ENCODE data around the gene TNNI3K.

The TNNI3K gene

GRCh38 chr1:74425676-74426075, 190.5 kb downstream of the TNNI3K start:
- Histone ChIP-seq H3K27ac (replicated peaks) (no peak overlapping the region), H3K4me3 (replicated peaks; ENCODE audit: insufficient read depth, low read length) (no peak overlapping the region), H3K27me3 (ENCODE audit: insufficient read depth, poor library complexity, severe bottlenecking) (no peaks in the 10 kb centered on the region)
- no peak for TF ChIP-seq CTCF (IDR thresholded peaks at IDR 0.05; ENCODE audit: insufficient read depth, low read length)
- TF ChIP-seq GABPA (IDR thresholded peaks at IDR 0.05; ENCODE audit: low read depth): no peak
- no peak for DNase-seq (ENCODE audit: low read depth in 1 of 2, low spot score in 1 of 2)

- no peak overlapping the region for H3K4me3 ChIP-seq (replicated peaks; ENCODE audit: insufficient read depth, low read length)
- H3K27ac ChIP-seq (replicated peaks): no peak overlapping the region
- TF ChIP-seq SPI1 (IDR thresholded peaks at IDR 0.05; ENCODE audit: borderline replicate concordance, low read depth): no peak
- no peak for TF ChIP-seq GABPA (IDR thresholded peaks at IDR 0.05; ENCODE audit: low read depth)
- no peak for TF ChIP-seq CTCF (IDR thresholded peaks at IDR 0.05; ENCODE audit: insufficient read depth, low read length)
- no peaks in the 10 kb centered on the region for H3K27me3 ChIP-seq (ENCODE audit: insufficient read depth, poor library complexity, severe bottlenecking)
- DNase-seq (ENCODE audit: low read depth in 1 of 2, low spot score in 1 of 2): no peak
These were observed 191.2 kb downstream of the TNNI3K start for GRCh38 chr1:74426208-74426937.

- TF ChIP-seq GABPA (IDR thresholded peaks at IDR 0.05; ENCODE audit: low read depth): no peak
- no peak for TF ChIP-seq REST (IDR thresholded peaks at IDR 0.05; ENCODE audit: insufficient replicate concordance, low read depth)
- no peak for TF ChIP-seq POLR2AphosphoS5 (IDR thresholded peaks at IDR 0.05; ENCODE audit: low read depth)
- TF ChIP-seq CTCF (IDR thresholded peaks at IDR 0.05; ENCODE audit: insufficient read depth, low read length): no peak
- TF ChIP-seq SPI1 (IDR thresholded peaks at IDR 0.05; ENCODE audit: borderline replicate concordance, low read depth): no peak
These were observed 192.5 kb downstream of the TNNI3K start for GRCh38 chr1:74427681-74428080.

GRCh38 chr1:74429580-74429979, 194.4 kb downstream of the TNNI3K start:
- H3K4me3 ChIP-seq (replicated peaks; ENCODE audit: insufficient read depth, low read length): no peak overlapping the region
- no peak for DNase-seq (ENCODE audit: low read depth in 1 of 2, low spot score in 1 of 2)
- H3K27me3 ChIP-seq (ENCODE audit: insufficient read depth, poor library complexity, severe bottlenecking): no peaks in the 10 kb centered on the region
- H3K27ac ChIP-seq (replicated peaks): no peak overlapping the region
- TF ChIP-seq POLR2AphosphoS5 (IDR thresholded peaks at IDR 0.05; ENCODE audit: low read depth) (no peak), SPI1 (IDR thresholded peaks at IDR 0.05; ENCODE audit: borderline replicate concordance, low read depth) (no peak), REST (IDR thresholded peaks at IDR 0.05; ENCODE audit: insufficient replicate concordance, low read depth) (no peak), CTCF (IDR thresholded peaks at IDR 0.05; ENCODE audit: insufficient read depth, low read length) (no peak), GABPA (IDR thresholded peaks at IDR 0.05; ENCODE audit: low read depth) (no peak)

More at GRCh38 chr1:74427681-74428080, 192.5 kb downstream of the TNNI3K start:
- no peak overlapping the region for H3K27ac ChIP-seq (replicated peaks)
- H3K27me3 ChIP-seq (ENCODE audit: insufficient read depth, poor library complexity, severe bottlenecking): no peaks in the 10 kb centered on the region
- H3K4me3 ChIP-seq (replicated peaks; ENCODE audit: insufficient read depth, low read length): no peak overlapping the region
- DNase-seq (ENCODE audit: low read depth in 1 of 2, low spot score in 1 of 2): no peak

All from HL-60 (cell line).